ENCODE measurements around the gene PALB2. TPM values are rescaled to one million over a fixed set of nuclear protein-coding genes. Genes with fewer than 3 reads are reported as not detected.
A peak's percentile ranks its signal among the peaks of the same experiment; 100 is the strongest.

The PALB2 gene
- total and polyA plus RNA-seq, 2 experiments from 2014 or later = 24.2 to 34.0 TPM

- no peak for TF ChIP-seq ETS1 (IDR thresholded peaks at IDR 0.05)
- no peak for TF ChIP-seq JUNB (IDR thresholded peaks at IDR 0.05; ENCODE audit: unreplicated experiment)
- TF ChIP-seq ZNF331 (CRISPR knock-in tag; IDR thresholded peaks at IDR 0.05; ENCODE audit: low read depth) = no peak
- TF ChIP-seq STAT1 (IDR thresholded peaks at IDR 0.05; ENCODE audit: unreplicated experiment) = no peak
- TF ChIP-seq REST (IDR thresholded peaks at IDR 0.05; ENCODE audit: unreplicated experiment) = no peak
Measured at GRCh38 chr16:23689442-23690187, 48.5 kb upstream of the PALB2 start (continued).

- H3K4me1 Mint-ChIP-seq = peaks cover under 1% of the 10 kb centered on the region; the same call in 1 of the 3 replicates
Measured at GRCh38 chr16:23687034-23687808, 46.1 kb upstream of the PALB2 start.

More at GRCh38 chr16:23687034-23687808, 46.1 kb upstream of the PALB2 start:
- no peak overlapping the region for H3K4me3 Mint-ChIP-seq
- Histone ChIP-seq H3K27me3 (ENCODE audit: insufficient read depth) (no peaks in the 10 kb centered on the region), H3K4me3 (no peak overlapping the region), H3F3A (replicated peaks; ENCODE audit: low read depth) (peaks cover 11% of the 10 kb centered on the region; the same call in 1 of the 2 replicates), H3K79me2 (replicated peaks; ENCODE audit: insufficient read depth) (peaks cover 19% of the 10 kb centered on the region), H3K36me3 (ENCODE audit: insufficient read depth) (peaks cover 67% of the 10 kb centered on the region), H3K27ac (ENCODE audit: low read depth) (no peak overlapping the region), H3K4me2 (no peak overlapping the region), H2AFZ (no peak overlapping the region), H4K20me1 (replicated peaks; ENCODE audit: insufficient read depth) (peaks cover 18% of the 10 kb centered on the region), H3K9me2 (ENCODE audit: insufficient read depth) (no peaks in the 10 kb centered on the region), H3K4me1 (ENCODE audit: insufficient read depth) (no peaks in the 10 kb centered on the region)
- ATAC-seq = no peak
- no peaks in the 10 kb centered on the region for H3K9me3 Mint-ChIP-seq
- H3K27me3 Mint-ChIP-seq (ENCODE audit: insufficient read depth, low read depth, poor library complexity) = peaks cover 10% of the 10 kb centered on the region
- no peak for DNase-seq (ENCODE audit: low spot score)
- H3K36me3 Mint-ChIP-seq (ENCODE audit: low read depth) = peaks cover 91% of the 10 kb centered on the region
- TF ChIP-seq EZH2phosphoT487 (IDR thresholded peaks at IDR 0.05; ENCODE audit: unreplicated experiment) (peak; percentile 58), EZH2 (IDR thresholded peaks at IDR 0.05; ENCODE audit: low read depth, unreplicated experiment) (no peak), ZNF331 (CRISPR knock-in tag; IDR thresholded peaks at IDR 0.05; ENCODE audit: low read depth) (no peak), REST (IDR thresholded peaks at IDR 0.05; ENCODE audit: unreplicated experiment) (no peak), ZNF114 (CRISPR knock-in tag; IDR thresholded peaks at IDR 0.05) (no peak), NANOG (IDR thresholded peaks at IDR 0.05; ENCODE audit: borderline replicate concordance) (no peak)
- H3K27ac Mint-ChIP-seq = no peak overlapping the region; the same call in 1 of the 2 replicates

Measured in GM23338 (cell line).